Measurements from ENCODE around the gene SASH1. TPM values are rescaled to one million over a fixed set of nuclear protein-coding genes. Genes with fewer than 3 reads are reported as not detected.

Gene SASH1
- total RNA-seq, 1 experiment from 2014 or later, result 42.0 TPM

- no TSS peak for BruUV-seq (replicated peaks)
- no peak overlapping the region for H3K4me3 Mint-ChIP-seq (ENCODE audit: unreplicated experiment)
Measured at GRCh38 chr6:148323344-148323743, 19.3 kb upstream of the SASH1 start.

GRCh38 chr6:148324297-148324985 is 18.2 kb upstream of the SASH1 start:
- Mint-ChIP-seq H3K36me3 (ENCODE audit: insufficient read depth, unreplicated experiment) (no peaks in the 10 kb centered on the region), H3K4me3 (ENCODE audit: unreplicated experiment) (no peak overlapping the region), H3K27ac (ENCODE audit: unreplicated experiment) (no peak overlapping the region), H3K27me3 (ENCODE audit: insufficient read depth, unreplicated experiment) (no peaks in the 10 kb centered on the region), H3K9me3 (ENCODE audit: unreplicated experiment) (no peaks in the 10 kb centered on the region), H3K4me1 (ENCODE audit: low read depth, unreplicated experiment) (peaks cover 13% of the 10 kb centered on the region)
- Histone ChIP-seq H3K27me3 (replicated peaks; ENCODE audit: control insufficient read depth, insufficient read depth, low read length) (no peaks in the 10 kb centered on the region), H3K4me3 (ENCODE audit: low read depth, low read length) (no peak overlapping the region), H3K4me1 (no peaks in the 10 kb centered on the region), H3K9me3 (no peaks in the 10 kb centered on the region), H3K36me3 (ENCODE audit: control insufficient read depth, insufficient read depth, low read length) (no peaks in the 10 kb centered on the region)
- ChIA-PET CTCF (interaction anchor here (0.7 kb wide), 1 partner anchor 171 kb away, joined by 3 read pairs; no protein-coding TSS in a partner anchor), POLR2A (no interaction called here)
- TF ChIP-seq CTCF (IDR thresholded peaks at IDR 0.05; ENCODE audit: insufficient read depth in 1 of 2, low read depth in 1 of 2, low read length in 1 of 2, severe bottlenecking in 1 of 2, unreplicated experiment in 1 of 2), result no peak
- no TSS peak for BruUV-seq (replicated peaks)
- intact Hi-C loops (cut with micrococcal nuclease; ENCODE audit: unreplicated experiment), result no loop called here
- DNase-seq, result no peak

More at GRCh38 chr6:148323344-148323743, 19.3 kb upstream of the SASH1 start:
- ChIA-PET CTCF (no interaction called here), POLR2A (no interaction called here)
- Histone ChIP-seq H3K4me1 (no peaks in the 10 kb centered on the region), H3K36me3 (ENCODE audit: control insufficient read depth, insufficient read depth, low read length) (no peaks in the 10 kb centered on the region), H3K4me3 (ENCODE audit: low read depth, low read length) (no peak overlapping the region), H3K27me3 (replicated peaks; ENCODE audit: control insufficient read depth, insufficient read depth, low read length) (no peaks in the 10 kb centered on the region), H3K9me3 (no peaks in the 10 kb centered on the region)
- DNase-seq, result no peak
- intact Hi-C loops (cut with micrococcal nuclease; ENCODE audit: unreplicated experiment), result no loop called here
- Mint-ChIP-seq H3K36me3 (ENCODE audit: insufficient read depth, unreplicated experiment) (no peaks in the 10 kb centered on the region), H3K9me3 (ENCODE audit: unreplicated experiment) (no peaks in the 10 kb centered on the region), H3K27ac (ENCODE audit: unreplicated experiment) (no peak overlapping the region), H3K27me3 (ENCODE audit: insufficient read depth, unreplicated experiment) (no peaks in the 10 kb centered on the region), H3K4me1 (ENCODE audit: low read depth, unreplicated experiment) (peaks cover 13% of the 10 kb centered on the region)
- no peak for TF ChIP-seq CTCF (IDR thresholded peaks at IDR 0.05; ENCODE audit: insufficient read depth in 1 of 2, low read depth in 1 of 2, low read length in 1 of 2, severe bottlenecking in 1 of 2, unreplicated experiment in 1 of 2)

DNA sequence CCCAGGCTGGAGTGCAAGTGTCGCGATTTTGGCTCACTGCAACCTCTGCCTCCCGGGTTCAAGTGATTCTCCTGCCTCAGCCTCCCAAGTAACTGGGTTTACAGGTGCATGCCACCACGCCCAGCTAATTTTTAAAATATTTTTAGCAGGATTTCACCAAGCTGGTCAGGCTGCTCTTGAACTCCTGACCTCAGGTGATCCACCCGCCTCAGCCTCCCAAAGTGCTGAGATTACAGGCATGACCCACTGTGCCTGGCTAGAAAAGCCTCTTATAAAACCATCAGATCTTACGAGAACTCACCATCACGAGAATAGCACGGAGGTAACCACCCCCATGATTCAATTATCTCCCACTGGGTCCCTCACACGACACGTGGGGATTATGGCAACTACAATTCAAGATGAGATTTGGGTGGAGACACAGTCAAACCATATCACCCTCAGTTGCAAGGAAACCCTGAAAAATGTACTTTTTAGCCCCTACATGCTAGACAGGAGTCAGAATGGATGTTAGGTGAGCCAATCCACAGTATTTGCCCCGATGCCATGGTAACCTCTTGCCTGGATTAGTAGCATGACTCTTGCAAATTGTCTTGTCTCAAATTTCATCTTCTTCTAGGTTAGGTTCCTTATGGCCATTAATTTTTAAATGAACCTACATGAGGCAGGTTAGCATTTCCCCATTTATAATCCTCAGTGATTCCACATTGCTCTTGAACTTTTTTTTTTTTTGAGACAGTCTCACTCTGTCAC is 17.1 kb upstream of the SASH1 start:
- intact Hi-C loops (cut with micrococcal nuclease; ENCODE audit: unreplicated experiment), result no loop called here
- peaks cover 13% of the 10 kb centered on the region for H3K4me1 Mint-ChIP-seq (ENCODE audit: low read depth, unreplicated experiment)
- H3K27me3 Mint-ChIP-seq (ENCODE audit: insufficient read depth, unreplicated experiment), result no peaks in the 10 kb centered on the region
- no peak for TF ChIP-seq CTCF (IDR thresholded peaks at IDR 0.05; ENCODE audit: insufficient read depth in 1 of 2, low read depth in 1 of 2, low read length in 1 of 2, severe bottlenecking in 1 of 2, unreplicated experiment in 1 of 2)
- no peak for DNase-seq
- ChIA-PET CTCF (no interaction called here), POLR2A (no interaction called here)
- no peaks in the 10 kb centered on the region for H3K4me1 ChIP-seq
- H3K36me3 ChIP-seq (ENCODE audit: control insufficient read depth, insufficient read depth, low read length), result no peaks in the 10 kb centered on the region
- BruUV-seq (replicated peaks), result no TSS peak
- H3K27me3 ChIP-seq (replicated peaks; ENCODE audit: control insufficient read depth, insufficient read depth, low read length), result no peaks in the 10 kb centered on the region
- no peak overlapping the region for H3K4me3 Mint-ChIP-seq (ENCODE audit: unreplicated experiment)
- H3K36me3 Mint-ChIP-seq (ENCODE audit: insufficient read depth, unreplicated experiment), result no peaks in the 10 kb centered on the region
- H3K27ac Mint-ChIP-seq (ENCODE audit: unreplicated experiment), result no peak overlapping the region
- H3K4me3 ChIP-seq (ENCODE audit: low read depth, low read length), result no peak overlapping the region
- no peaks in the 10 kb centered on the region for H3K9me3 Mint-ChIP-seq (ENCODE audit: unreplicated experiment)
- no peaks in the 10 kb centered on the region for H3K9me3 ChIP-seq
